HG03575 (cell line): ENCODE results near the gene NTM.

Experiments
- ATAC-seq: cut with Tn5 transposase; IDR thresholded peaks from one replicate; pipeline ENCODE4 v1.9.1; 2021; ENCODE audit not compliant: unreplicated experiment, insufficient number of reproducible peaks, low FRiP score; ENCODE audit errors: extremely low read depth

The NTM gene

DNA sequence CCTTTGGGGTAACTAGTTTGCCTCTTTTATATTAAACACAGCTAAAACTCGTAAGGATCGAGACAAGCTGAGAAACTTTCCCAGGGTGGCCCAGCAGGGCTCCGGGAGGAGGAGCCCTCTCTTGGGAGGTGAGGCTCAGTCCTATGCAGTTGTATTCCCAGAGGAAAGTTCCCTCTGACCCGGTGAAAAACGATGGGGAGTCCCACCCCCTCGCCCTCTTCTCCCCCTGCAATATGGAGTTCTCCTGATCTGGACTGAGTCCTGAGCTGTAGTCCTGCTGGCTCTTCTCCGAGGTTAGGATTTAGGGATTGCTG, 1.3 kb downstream of the NTM start:
- ATAC-seq, result no peak

DNA sequence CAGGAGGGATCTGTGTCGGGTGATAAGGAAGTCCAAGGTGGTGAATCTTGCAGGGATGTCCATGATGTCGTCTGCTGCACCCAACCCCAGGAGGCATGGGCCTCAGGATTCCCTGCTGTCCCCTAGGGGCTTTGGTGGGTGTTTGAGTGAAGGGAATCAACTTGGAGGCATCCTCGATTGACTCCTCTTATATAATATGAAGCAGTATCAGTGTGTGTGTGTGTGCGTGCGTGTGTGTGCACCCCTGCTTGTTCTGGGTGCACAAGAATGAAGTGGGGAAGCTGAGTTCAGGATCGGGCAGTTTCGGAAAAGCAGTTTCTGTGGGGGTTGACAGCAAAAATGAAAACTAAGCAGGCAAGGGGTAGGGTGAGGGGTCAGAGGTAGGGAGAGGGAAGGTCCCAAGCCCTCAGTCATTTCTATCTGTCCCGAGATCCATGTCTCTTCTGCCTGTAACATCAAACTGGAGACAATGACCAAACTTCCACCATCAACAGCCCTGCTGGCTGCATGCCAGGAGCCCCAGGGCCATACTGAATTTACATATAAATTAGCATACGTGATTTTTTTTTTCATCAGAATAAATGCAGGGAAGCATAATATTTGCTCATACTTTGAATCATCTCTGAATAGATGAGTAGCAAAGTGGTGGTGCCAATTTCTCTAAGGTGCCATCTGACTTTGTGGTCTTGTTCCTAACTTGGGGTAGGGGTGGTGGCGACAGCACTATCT, 2.0 kb downstream of the NTM start:
- ATAC-seq, result no peak

DNA sequence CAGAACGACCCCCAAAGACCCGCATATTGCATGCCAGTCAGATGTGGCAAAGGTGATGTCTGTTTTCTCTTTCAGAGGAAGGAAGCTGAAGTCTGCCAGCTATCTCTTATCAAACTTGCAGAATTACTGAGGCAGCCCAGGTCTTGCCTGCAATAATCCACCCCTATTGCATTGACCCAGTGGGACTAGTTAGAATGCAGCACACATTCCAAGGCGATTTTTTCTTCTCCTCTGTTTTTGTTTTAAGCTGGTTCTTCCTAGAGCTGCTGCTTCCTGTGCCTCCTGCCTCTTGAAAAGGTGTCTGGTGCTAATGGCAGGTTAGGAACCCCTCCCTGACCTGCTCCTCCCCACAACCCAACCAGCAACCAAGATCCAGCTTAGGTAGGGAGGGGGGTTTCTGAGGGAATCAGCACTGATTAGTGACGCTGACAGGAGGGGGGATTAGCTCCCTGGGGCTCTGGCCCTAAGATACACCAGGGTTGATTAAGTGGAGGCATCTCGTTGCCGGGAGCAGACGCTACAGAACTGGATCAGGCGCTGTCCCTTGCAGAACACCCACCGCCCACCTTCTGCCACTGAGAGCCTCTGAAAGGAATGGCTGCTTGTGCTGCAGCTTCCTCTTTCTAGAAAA, 2.8 kb downstream of the NTM start:
- no peak for ATAC-seq

GRCh38 chr11:131373756-131374155, 3.3 kb downstream of the NTM start:
- no peak for ATAC-seq

GRCh38 chr11:131375421-131375820, 5.0 kb downstream of the NTM start:
- ATAC-seq, result no peak

DNA sequence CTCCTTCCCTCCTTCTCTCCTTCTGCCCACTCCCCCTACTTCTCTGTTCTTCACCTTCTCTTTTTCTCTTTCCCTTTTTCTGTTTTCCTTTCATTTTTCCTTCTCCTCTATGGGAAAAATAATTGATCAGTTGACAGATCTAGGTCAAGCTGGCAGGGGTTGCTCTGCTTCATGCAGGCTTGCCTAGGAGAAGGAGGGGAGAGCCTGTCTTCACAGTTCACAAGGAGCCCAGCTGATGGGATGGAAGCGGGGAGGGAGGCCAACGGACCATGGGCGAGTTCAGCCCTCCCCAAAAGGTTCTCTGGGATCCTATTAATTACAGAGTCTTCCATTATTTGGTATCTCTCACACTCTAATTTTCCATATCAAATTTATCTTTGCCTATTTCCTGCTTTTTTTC, 5.5 kb downstream of the NTM start:
- ATAC-seq, result no peak

DNA sequence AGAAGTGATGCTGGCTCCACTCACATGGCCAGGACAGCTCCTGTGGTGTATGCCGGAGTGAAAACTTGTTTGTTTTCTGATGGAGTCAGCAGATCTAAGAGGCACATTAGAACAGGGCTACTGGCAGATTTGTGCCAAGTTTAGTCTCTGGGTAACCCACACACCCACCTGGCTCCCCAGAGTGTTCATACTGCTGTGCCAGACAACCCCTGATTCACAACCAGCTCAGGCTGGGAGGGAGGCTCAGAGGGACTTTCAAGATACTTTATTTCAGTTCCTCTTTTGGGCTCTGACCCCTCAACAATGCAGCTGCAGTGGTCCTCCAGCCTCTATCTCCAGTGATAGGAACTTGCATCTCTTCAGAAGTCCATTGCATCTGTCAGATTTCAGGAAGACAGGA, 8.5 kb downstream of the NTM start:
- ATAC-seq, result peak; percentile 52

DNA sequence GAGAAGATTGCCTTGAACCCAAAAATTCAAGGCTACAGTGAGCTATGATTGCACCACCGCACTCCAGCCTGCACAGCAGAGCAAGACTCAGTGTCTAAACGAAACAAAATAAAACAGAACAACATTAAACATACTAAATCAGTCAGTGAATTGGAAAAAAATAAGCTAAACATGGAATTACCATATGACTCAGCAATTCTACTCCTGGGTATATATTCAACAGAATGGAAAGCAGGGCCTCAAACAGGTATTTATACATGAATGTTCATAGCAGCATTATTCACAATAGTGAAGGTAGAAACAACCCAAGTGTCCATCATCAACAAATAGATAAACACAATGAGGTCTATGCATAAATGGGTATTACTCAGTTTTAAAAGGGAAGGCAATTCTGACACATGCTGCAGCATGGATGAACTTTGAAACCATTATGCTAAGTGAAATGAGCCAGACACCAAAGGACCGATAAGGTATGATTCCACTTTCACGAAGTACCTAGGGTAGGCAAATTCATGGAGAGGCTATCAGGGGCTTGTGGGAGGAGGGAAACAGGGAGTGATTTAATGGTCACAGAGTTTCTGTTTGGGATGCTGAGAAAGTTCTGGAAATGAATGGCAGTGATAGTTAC, 15.5 kb downstream of the NTM start:
- no peak for ATAC-seq

DNA sequence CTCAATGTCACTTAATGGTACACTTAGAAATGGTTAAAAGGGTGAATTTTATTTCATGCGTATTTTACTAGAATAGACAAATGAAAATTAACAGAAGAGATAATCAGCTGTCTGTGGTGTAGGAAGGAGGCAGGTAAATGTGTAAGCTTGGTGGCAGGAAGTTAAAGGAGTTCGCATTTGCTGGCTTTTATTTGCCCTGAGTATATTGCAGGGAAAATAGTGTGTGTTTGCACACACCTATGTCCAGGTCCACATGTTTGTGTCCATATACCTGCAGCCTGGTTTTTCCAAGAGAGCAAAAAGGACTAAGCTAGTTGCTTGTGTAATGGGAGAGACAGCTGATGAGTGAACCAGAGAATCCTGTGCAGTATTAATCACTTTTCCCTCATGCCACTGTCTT, 16.0 kb downstream of the NTM start:
- ATAC-seq, result no peak

DNA sequence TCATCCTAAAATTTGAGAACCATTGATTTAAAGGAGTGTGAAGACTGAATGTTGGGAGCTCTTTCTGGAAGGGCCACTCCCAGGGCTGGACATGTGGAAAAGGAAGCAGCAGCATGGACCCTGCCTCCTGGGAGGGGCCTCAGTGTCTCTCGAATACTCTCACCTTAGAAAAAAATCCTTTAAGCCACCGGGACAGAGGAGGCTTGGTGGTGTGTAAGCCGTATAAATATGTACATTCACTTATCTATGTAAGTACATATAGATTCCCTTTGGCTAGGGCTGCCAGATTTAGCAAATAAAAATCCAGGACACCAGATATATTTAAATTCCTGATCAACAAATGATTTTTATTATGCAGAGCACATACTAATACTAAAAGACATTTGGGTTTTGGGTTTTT, 17.6 kb downstream of the NTM start:
- ATAC-seq, result no peak

GRCh38 chr11:131389582-131389981, 19.2 kb downstream of the NTM start:
- ATAC-seq, result no peak

DNA sequence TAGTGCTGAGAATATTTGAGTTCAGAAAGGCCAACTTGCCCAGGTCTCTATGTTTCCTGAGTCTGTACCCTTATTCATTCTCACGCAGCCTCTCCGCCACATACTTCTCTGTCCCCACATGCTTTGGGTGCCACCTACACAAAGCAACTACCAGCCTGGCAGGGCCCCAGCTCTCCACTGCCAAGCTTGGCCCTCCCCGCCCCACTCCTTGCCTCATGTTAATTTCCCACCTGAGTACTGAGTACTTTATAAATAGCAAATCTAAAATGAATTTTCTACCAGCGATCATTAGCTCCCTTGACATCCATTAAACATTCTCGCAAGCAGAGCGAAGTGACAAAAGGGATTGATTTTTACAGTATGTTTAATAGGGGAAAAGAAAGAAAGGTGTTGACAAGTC, 20.8 kb downstream of the NTM start:
- no peak for ATAC-seq

GRCh38 chr11:131392528-131393255, 22.3 kb downstream of the NTM start:
- no peak for ATAC-seq

GRCh38 chr11:131393691-131394090, 23.3 kb downstream of the NTM start:
- no peak for ATAC-seq

GRCh38 chr11:131397675-131398074, 27.3 kb downstream of the NTM start:
- ATAC-seq, result no peak

- ATAC-seq, result no peak
Measured at GRCh38 chr11:131402040-131402439, 31.6 kb downstream of the NTM start.

- ATAC-seq, result no peak
Measured at GRCh38 chr11:131404010-131404409, 33.6 kb downstream of the NTM start.

DNA sequence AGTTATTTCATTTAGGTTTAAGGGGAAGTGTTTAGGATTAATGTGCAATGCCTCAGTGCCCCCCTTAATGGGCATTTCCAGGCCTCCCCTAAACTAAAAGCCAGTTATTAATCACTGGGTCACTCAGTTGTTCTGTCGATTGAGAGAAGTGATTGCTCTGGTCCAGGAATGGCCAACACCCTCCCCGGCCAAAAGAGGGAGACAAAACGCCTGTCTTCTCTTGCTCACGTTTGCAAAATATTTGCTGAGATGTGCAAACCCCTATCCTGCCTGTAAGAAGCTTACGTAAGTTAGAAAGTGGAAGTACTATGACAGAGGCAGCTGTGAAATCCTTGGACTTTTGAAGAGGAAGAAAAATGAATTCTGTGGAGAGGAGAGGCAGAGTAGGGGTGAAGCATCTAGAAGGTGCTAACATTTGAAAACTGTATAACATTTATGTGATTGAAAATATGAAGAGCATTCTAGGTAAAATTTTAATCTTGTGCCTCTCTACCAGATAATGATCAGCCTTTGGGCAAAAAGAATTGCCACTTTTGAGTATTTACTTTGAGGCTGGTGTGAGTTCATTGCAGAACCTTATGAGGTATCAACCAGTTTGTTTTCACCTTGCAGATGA, 37.7 kb downstream of the NTM start:
- no peak for ATAC-seq

- no peak for ATAC-seq
Measured at GRCh38 chr11:131409345-131409744, 38.9 kb downstream of the NTM start.

DNA sequence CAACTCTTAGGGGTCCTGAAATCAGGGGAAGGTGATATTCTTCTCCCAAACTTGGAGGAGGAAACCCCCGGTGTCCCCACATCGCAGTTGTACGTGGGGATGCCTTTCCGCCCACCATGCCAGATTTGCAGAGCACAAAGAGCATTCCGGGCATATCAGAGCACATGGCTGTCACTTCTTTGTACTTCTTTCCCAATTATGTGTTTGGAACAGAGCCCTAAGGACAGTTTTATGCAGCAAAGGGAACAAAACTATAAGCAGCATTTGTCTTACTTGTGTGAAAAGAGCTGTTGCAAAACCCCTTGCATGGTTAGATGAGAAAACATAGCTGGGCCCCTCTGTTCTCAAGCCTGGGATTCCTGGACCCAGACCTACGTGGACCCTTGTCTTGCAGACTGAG, 41.2 kb downstream of the NTM start:
- ATAC-seq, result no peak
